Measurements from ENCODE around the gene RHOBTB3. TPM values are rescaled to one million over a fixed set of nuclear protein-coding genes. Genes with fewer than 3 reads are reported as not detected.
A peak's percentile ranks its signal among the peaks of the same experiment; 100 is the strongest.

Gene RHOBTB3
- total and polyA plus RNA-seq, 10 of the 15 experiments (the other 5 are each of a cell fraction or from before 2014, with no cell fraction given) = 3.6 to 42.8 (median 8.4) TPM

DNA sequence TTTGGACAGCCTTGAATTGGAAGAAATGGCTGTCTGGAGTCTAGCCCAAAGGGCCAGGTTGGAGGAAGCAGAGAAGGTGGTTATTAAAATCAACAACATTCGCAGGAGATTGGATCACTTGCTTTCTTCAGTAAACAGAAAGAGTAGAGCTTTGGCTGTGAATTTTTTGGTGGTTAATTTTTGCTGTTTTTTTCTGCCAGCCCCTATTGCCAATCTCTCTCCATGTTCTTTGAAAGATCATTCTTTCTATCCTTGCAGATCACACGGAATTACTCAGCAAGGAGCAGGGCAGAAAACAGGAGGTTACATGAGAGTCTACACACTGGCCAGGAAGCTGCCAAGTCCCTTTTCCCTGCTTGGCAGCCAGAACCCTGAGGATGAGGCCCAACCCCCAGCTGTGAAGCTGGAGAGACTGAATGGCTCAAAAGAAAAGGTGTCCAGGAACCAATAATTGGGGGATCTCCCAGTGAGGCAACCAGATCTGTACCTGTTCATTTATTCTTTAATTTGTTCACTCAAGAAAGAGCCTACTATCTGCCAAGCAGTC, 78.4 kb downstream of the RHOBTB3 start:
- peak overlapping the region; percentile 26 for H3K9ac ChIP-seq (ENCODE audit: control insufficient read depth, insufficient read depth, low read length)
- ATAC-seq (no peak), FAIRE-seq (no peak), DNase-seq (ENCODE audit: low read depth, low spot score) (no peak)
- ChIA-PET RAD21 (ENCODE audit: unreplicated experiment) (interaction anchor here (0.5 to 6.9 kb wide), 14 partner anchors 12 to 163 kb away, joined by 3 to 149 read pairs (median 11); partner anchors contain the start of genes GLRX, RFESD and RHOBTB3), POLR2A (interaction anchor here (0.6 to 5.1 kb wide), 8 partner anchors 11 to 880 kb away, joined by 3 to 153 read pairs (median 4); partner anchors contain the start of gene GLRX), CTCF (interaction anchor here (0.8 to 6.0 kb wide), 16 partner anchors 9 to 163 kb away, joined by 3 to 57 read pairs (median 4); partner anchors contain the start of genes GLRX and RFESD), SMC1A (ENCODE audit: uncharacterized antibody, unreplicated experiment) (interaction anchor here (0.7 to 10.4 kb wide), 17 partner anchors 12 to 166 kb away, joined by 3 to 217 read pairs (median 10); partner anchors contain the start of genes GLRX and RHOBTB3)
- H3K9me3 ChIP-seq (replicated peaks; ENCODE audit: control insufficient read depth, insufficient read depth, low read length) = no peaks in the 10 kb centered on the region; the same call in 2 of the 3 replicates
- peaks cover 0 to 7% of the 10 kb centered on the region in 2 experiments; a peak in 3 of 4 replicates for H3K36me3 ChIP-seq (ENCODE audit: control insufficient read depth in 2 of 2, insufficient read depth in 2 of 2, low read length in 1 of 2)
- peak overlapping the region; percentile 54 for H2AFZ ChIP-seq (ENCODE audit: control insufficient read depth, low read depth, low read length)
- H3K27ac ChIP-seq (ENCODE audit: control insufficient read depth, insufficient read depth) = peak overlapping the region; percentile 97
- H3K79me2 ChIP-seq (ENCODE audit: control insufficient read depth, insufficient read depth, low read length) = no peaks in the 10 kb centered on the region; the same call in 1 of the 2 replicates
- TF ChIP-seq SMAD1 (IDR thresholded peaks at IDR 0.05; ENCODE audit: low read depth, partially characterized antibody) = no peak
- 0 out of 2 replicates have a peak, but pooled peaks have one; percentile 4 for TF ChIP-seq PAX8 (IDR thresholded peaks at IDR 0.05)
- intact Hi-C loops (cut with micrococcal nuclease; ENCODE audit: unreplicated experiment) = no loop called here
- no peaks in the 10 kb centered on the region for H4K20me1 ChIP-seq (ENCODE audit: control insufficient read depth, insufficient read depth)
- no peaks in the 10 kb centered on the region for H3K27me3 ChIP-seq (replicated peaks in 1 of 2; ENCODE audit: control insufficient read depth in 2 of 2, insufficient read depth in 2 of 2, low read length in 1 of 2)
- H3K4me2 ChIP-seq (ENCODE audit: control insufficient read depth, insufficient read depth) = peak overlapping the region; percentile 72
- no peak overlapping the region for H3K4me3 ChIP-seq
- H3K4me1 ChIP-seq (ENCODE audit: control insufficient read depth, insufficient read depth, low read length) = peaks cover 29% of the 10 kb centered on the region
- in situ Hi-C loops (cut with MboI) = no loop called here
- 0% methylated on average over 2 of the region's 2 CpGs for WGBS (ENCODE audit: insufficient coverage, insufficient replicate concordance, low lambda C conversion rate, missing lambda C conversion rate)
- no TSS peak for BruUV-seq (replicated peaks)

DNA sequence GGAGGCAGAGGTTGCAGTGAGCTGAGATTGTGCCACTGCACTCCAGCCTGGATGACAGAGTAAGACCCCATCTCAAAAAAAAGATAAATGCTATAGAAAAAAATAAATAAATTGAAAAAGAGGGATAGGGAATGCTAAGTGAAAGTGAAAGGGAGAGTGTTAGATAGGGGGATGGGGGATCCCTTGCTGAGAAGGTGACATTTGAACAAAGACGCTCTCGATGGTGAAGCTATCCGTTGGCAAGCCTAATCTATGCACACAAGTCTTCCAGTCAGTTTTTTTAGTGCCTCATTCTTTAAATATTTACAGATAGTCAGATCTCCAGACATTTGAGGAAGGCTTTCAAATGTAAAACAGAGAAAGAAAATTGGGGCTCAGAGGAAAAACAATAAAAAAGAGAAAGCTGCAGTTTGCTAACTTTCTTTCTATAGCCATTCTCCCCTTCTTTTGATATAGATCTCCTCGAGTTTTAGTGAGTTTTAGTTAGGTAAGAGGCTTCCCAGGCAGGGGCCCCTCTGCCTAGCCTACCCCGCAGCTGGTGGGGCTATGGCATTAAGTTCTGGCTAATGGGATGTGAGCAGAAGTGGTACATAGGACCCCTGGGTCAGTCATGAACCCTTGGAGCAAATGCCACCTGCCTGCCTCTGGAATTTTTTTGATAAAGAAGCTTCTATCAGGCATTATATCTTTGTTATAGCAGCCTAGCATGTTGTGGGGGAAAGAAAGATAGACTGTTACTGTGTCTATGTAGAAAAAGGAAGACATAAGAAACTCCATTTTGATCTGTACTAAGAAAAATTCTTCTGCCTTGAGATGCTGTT, 79.4 kb downstream of the RHOBTB3 start:
- ATAC-seq = no peak
- Histone ChIP-seq H3K79me2 (ENCODE audit: control insufficient read depth, insufficient read depth, low read length) (peaks cover under 1% of the 10 kb centered on the region), H3K27me3 (replicated peaks in 1 of 2; ENCODE audit: control insufficient read depth in 2 of 2, insufficient read depth in 2 of 2, low read length in 1 of 2) (no peaks in the 10 kb centered on the region), H2AFZ (ENCODE audit: control insufficient read depth, low read depth, low read length) (no peak overlapping the region), H3K36me3 (ENCODE audit: control insufficient read depth in 2 of 2, insufficient read depth in 2 of 2, low read length in 1 of 2) (peaks cover 2 to 13% of the 10 kb centered on the region in 2 experiments), H3K4me2 (ENCODE audit: control insufficient read depth, insufficient read depth) (0 out of 2 replicates have a peak overlapping the region, but pooled peaks have one; percentile 30), H3K4me3 (no peak overlapping the region), H3K9ac (ENCODE audit: control insufficient read depth, insufficient read depth, low read length) (peak overlapping the region; percentile 24), H3K9me3 (replicated peaks; ENCODE audit: control insufficient read depth, insufficient read depth, low read length) (no peaks in the 10 kb centered on the region), H3K27ac (ENCODE audit: control insufficient read depth, insufficient read depth) (peak overlapping the region; percentile 97), H3K4me1 (ENCODE audit: control insufficient read depth, insufficient read depth, low read length) (peaks cover 29% of the 10 kb centered on the region), H4K20me1 (ENCODE audit: control insufficient read depth, insufficient read depth) (no peaks in the 10 kb centered on the region)
- WGBS (ENCODE audit: insufficient coverage, insufficient replicate concordance, low lambda C conversion rate, missing lambda C conversion rate) = 28% methylated on average over 5 of the region's 5 CpGs
- POLR2A ChIA-PET = interaction anchor here (0.6 to 5.1 kb wide), 6 partner anchors 10 to 147 kb away, joined by 3 to 153 read pairs (median 4); partner anchors contain the start of gene GLRX
- CTCF ChIA-PET = interaction anchor here (0.7 to 6.0 kb wide), 12 partner anchors 8 to 167 kb away, joined by 3 to 57 read pairs (median 6); partner anchors contain the start of gene GLRX
- no peak for FAIRE-seq
- no peak for DNase-seq (ENCODE audit: low read depth, low spot score)
- SMC1A ChIA-PET (ENCODE audit: uncharacterized antibody, unreplicated experiment) = interaction anchor here (0.8 to 10.4 kb wide), 8 partner anchors 10 to 146 kb away, joined by 4 to 217 read pairs (median 23); partner anchors contain the start of genes GLRX and RHOBTB3
- RAD21 ChIA-PET (ENCODE audit: unreplicated experiment) = interaction anchor here (0.5 to 6.9 kb wide), 4 partner anchors 11 to 79 kb away, joined by 3 to 149 read pairs (median 29); partner anchors contain the start of genes GLRX and RHOBTB3
- in situ Hi-C loops (cut with MboI) = no loop called here
- BruUV-seq (replicated peaks) = no TSS peak
- intact Hi-C loops (cut with micrococcal nuclease; ENCODE audit: unreplicated experiment) = no loop called here
- no peak for TF ChIP-seq NFIC (IDR thresholded peaks at IDR 0.05; ENCODE audit: low read depth, low read length)
- TF ChIP-seq, protein P1, sequence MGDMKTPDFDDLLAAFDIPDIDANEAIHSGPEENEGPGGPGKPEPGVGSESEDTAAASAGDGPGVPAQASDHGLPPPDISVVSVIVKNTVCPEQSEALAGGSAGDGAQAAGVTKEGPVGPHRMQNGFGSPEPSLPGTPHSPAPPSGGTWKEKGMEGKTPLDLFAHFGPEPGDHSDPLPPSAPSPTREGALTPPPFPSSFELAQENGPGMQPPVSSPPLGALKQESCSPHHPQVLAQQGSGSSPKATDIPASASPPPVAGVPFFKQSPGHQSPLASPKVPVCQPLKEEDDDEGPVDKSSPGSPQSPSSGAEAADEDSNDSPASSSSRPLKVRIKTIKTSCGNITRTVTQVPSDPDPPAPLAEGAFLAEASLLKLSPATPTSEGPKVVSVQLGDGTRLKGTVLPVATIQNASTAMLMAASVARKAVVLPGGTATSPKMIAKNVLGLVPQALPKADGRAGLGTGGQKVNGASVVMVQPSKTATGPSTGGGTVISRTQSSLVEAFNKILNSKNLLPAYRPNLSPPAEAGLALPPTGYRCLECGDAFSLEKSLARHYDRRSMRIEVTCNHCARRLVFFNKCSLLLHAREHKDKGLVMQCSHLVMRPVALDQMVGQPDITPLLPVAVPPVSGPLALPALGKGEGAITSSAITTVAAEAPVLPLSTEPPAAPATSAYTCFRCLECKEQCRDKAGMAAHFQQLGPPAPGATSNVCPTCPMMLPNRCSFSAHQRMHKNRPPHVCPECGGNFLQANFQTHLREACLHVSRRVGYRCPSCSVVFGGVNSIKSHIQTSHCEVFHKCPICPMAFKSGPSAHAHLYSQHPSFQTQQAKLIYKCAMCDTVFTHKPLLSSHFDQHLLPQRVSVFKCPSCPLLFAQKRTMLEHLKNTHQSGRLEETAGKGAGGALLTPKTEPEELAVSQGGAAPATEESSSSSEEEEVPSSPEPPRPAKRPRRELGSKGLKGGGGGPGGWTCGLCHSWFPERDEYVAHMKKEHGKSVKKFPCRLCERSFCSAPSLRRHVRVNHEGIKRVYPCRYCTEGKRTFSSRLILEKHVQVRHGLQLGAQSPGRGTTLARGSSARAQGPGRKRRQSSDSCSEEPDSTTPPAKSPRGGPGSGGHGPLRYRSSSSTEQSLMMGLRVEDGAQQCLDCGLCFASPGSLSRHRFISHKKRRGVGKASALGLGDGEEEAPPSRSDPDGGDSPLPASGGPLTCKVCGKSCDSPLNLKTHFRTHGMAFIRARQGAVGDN (IDR thresholded peaks at IDR 0.05) = peak; percentile 87
- no peak for TF ChIP-seq KAT2A (conservative IDR thresholded peaks at IDR 0.05; ENCODE audit: control insufficient read depth, low read depth, low read length)
- TF ChIP-seq, protein P2, sequence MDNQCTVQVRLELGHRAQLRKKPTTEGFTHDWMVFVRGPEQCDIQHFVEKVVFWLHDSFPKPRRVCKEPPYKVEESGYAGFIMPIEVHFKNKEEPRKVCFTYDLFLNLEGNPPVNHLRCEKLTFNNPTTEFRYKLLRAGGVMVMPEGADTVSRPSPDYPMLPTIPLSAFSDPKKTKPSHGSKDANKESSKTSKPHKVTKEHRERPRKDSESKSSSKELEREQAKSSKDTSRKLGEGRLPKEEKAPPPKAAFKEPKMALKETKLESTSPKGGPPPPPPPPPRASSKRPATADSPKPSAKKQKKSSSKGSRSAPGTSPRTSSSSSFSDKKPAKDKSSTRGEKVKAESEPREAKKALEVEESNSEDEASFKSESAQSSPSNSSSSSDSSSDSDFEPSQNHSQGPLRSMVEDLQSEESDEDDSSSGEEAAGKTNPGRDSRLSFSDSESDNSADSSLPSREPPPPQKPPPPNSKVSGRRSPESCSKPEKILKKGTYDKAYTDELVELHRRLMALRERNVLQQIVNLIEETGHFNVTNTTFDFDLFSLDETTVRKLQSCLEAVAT (IDR thresholded peaks at IDR 0.05) = 0 out of 2 replicates have a peak, but pooled peaks have one; percentile 61
